ENCODE data around the gene ARSA.
"Not testable (repeated sequence)": the region's sequence is repeated elsewhere in the genome, so short reads cannot be mapped to it uniquely, and the experiment has no call there.

Gene ARSA

DNA sequence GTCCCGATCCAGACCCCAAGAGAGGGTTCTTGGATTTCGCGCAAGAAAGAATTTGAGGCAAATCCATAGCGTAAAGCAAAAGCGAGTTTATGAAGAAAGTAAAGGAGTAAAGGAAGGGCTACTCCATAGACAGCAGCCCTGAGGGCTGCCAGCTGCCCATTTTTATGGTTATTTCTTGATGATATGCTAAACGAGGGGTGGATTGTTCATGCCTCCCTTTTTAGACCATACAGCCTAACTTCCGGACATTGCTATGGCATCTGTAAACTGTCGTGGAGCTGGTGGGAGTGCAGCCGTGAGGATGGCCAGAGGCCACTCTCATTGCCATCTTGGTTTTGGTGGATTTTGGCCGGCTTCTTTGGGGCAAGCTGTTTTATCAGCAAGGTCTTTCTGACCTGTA is 25.3 kb upstream of the ARSA start:
- Histone ChIP-seq H3K27ac (ENCODE audit: low read depth, low read length, severe bottlenecking) (no peak overlapping the region), H3K36me3 (ENCODE audit: control insufficient read depth, insufficient read depth, low read length) (no peaks in the 10 kb centered on the region), H3K9me3 (ENCODE audit: control insufficient read depth, low read length) (peaks cover 14% of the 10 kb centered on the region), H3K4me3 (ENCODE audit: extremely low read depth, insufficient read depth, low read length, poor library complexity, severe bottlenecking) (no peak overlapping the region), H3K4me1 (ENCODE audit: control insufficient read depth, insufficient read depth, low read length, poor library complexity, severe bottlenecking) (peaks cover 14% of the 10 kb centered on the region)
- 95 to 96% methylated on average over 8 to 9 of the region's 10 CpGs for WGBS, 2 experiments (ENCODE audit: insufficient coverage in 2 of 2)

DNA sequence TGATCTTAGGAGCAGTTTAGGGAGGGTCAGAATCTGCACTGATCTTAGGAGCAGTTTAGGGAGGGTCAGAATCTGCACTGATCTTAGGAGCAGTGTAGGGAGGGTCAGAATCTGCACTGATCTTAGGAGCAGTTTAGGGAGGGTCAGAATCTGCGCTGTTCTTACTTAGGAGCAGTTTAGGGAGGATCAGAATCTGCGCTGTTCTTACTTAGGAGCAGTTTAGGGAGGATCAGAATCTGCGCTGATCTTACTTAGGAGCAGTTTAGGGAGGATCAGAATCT is 15.8 kb upstream of the ARSA start:
- not testable (repeated sequence) for H3K9me3 ChIP-seq (ENCODE audit: control insufficient read depth, low read length); H3K27ac ChIP-seq (ENCODE audit: low read depth, low read length, severe bottlenecking); H3K36me3 ChIP-seq (ENCODE audit: control insufficient read depth, insufficient read depth, low read length); H3K4me3 ChIP-seq (ENCODE audit: extremely low read depth, insufficient read depth, low read length, poor library complexity, severe bottlenecking)
- WGBS, 2 experiments (ENCODE audit: insufficient coverage in 2 of 2) = 61 to 74% methylated on average over 2 to 3 of the region's 3 CpGs
- H3K4me1 ChIP-seq (ENCODE audit: control insufficient read depth, insufficient read depth, low read length, poor library complexity, severe bottlenecking) = peaks cover 12% of the 10 kb centered on the region

- H3K27ac ChIP-seq (ENCODE audit: low read depth, low read length, severe bottlenecking); H3K36me3 ChIP-seq (ENCODE audit: control insufficient read depth, insufficient read depth, low read length); H3K4me3 ChIP-seq (ENCODE audit: extremely low read depth, insufficient read depth, low read length, poor library complexity, severe bottlenecking); H3K9me3 ChIP-seq (ENCODE audit: control insufficient read depth, low read length): not testable (repeated sequence)
- H3K4me1 ChIP-seq (ENCODE audit: control insufficient read depth, insufficient read depth, low read length, poor library complexity, severe bottlenecking) = peaks cover 12% of the 10 kb centered on the region
- WGBS, 2 experiments (ENCODE audit: insufficient coverage in 2 of 2) = 94 to 95% methylated on average over 17 of the region's 17 CpGs
These were observed 15.3 kb upstream of the ARSA start for GRCh38 chr22:50643021-50643820.

DNA sequence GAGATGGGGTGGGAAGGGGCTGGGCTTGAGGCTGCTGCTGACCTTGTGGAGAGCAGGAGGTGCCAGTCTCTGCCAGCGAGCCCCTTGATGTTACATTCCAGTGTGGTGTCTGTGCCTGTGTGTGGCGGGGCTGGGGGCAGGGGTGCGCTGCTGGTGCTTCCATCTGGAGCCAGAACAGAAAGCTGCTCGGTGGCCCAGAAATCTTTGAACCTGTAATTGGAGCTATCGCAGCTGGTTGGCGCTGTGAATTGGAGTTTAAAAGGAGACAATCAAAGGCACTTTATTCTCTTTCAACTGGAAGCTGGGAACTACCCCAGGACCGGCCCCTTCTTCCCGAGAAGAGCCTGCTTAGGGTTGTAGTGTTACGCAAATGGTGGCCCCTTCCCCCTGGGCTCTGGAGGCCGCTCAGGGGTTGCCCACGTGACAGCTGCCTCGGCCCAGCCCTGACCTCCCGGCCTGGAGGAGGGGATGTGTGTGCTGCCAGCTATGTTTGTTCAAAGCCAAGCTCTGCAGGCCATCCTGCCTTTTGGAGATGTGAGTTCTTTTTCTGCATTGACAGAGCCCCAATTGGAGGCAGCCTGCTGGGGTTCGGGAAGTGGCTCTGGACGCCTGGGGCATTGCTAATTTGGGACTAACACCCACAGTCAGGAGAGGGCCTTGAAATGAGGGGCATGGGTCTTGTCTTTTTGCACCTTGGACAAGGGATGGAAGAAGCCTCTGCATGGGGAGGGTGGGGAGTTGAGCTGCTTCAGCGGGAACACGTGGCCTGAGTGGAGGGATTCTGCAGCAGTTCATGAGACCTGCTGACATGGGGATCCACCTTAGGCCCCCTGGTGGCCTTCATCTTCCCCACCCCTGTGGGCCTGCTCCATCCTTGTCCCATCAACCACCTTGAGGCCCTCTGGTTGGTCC is 14.0 kb upstream of the ARSA start:
- Histone ChIP-seq H3K27ac (ENCODE audit: low read depth, low read length, severe bottlenecking) (peak overlapping the region; percentile 46), H3K9me3 (ENCODE audit: control insufficient read depth, low read length) (peaks cover 9% of the 10 kb centered on the region), H3K4me1 (ENCODE audit: control insufficient read depth, insufficient read depth, low read length, poor library complexity, severe bottlenecking) (peaks cover 12% of the 10 kb centered on the region), H3K36me3 (ENCODE audit: control insufficient read depth, insufficient read depth, low read length) (no peaks in the 10 kb centered on the region), H3K4me3 (ENCODE audit: extremely low read depth, insufficient read depth, low read length, poor library complexity, severe bottlenecking) (no peak overlapping the region)
- 19 to 40% methylated on average over 9 to 16 of the region's 17 CpGs for WGBS, 2 experiments (ENCODE audit: insufficient coverage in 2 of 2)

DNA sequence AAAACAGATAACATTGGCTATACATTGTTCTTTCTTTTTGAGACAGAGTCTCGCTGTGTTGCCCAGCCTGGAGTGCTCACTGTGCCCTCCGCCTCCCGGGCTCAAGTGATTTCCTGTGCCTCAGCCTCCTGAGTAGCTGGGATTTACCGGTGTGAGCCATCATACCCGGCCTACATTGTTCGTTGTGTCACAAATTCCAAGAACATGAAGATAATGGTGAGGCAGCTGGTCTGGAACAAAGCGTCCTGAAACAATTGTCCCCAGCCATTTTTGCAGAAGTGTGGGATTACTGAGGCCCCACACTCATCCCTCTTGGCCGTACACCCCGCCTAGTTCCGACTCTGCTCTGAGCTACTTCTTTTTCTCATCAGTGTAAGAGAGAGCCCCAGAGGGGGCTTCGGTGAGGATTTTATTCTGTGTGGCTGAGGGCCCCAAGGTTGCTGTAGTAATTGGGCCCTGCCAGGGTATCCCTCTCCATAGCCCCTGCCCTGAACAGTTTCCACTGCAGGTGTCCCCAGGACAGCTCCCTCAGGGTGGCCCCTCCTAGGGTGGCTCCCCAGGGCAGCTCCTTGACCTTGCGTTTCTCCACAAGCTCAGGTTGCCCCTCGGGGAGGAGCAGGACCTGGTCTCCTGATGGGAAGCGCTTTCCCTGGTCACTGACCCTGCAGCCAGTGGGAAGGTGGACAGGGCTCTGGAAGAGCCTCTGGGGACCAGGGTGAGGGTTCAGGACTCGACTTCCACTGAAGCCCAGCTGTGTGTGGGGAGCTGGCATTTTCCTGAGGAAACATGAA is 13.1 kb upstream of the ARSA start:
- peaks cover 7% of the 10 kb centered on the region for H3K9me3 ChIP-seq (ENCODE audit: control insufficient read depth, low read length)
- 89% methylated on average over 10 to 12 of the region's 15 CpGs for WGBS, 2 experiments (ENCODE audit: insufficient coverage in 2 of 2)
- no peaks in the 10 kb centered on the region for H3K36me3 ChIP-seq (ENCODE audit: control insufficient read depth, insufficient read depth, low read length)
- H3K4me1 ChIP-seq (ENCODE audit: control insufficient read depth, insufficient read depth, low read length, poor library complexity, severe bottlenecking) = peaks cover 12% of the 10 kb centered on the region
- no peak overlapping the region for H3K4me3 ChIP-seq (ENCODE audit: extremely low read depth, insufficient read depth, low read length, poor library complexity, severe bottlenecking)
- no peak overlapping the region for H3K27ac ChIP-seq (ENCODE audit: low read depth, low read length, severe bottlenecking)

GRCh38 chr22:50640296-50640695 is 12.3 kb upstream of the ARSA start:
- 93 to 97% methylated on average over 8 to 10 of the region's 12 CpGs for WGBS, 2 experiments (ENCODE audit: insufficient coverage in 2 of 2)
- H3K4me3 ChIP-seq (ENCODE audit: extremely low read depth, insufficient read depth, low read length, poor library complexity, severe bottlenecking); H3K27ac ChIP-seq (ENCODE audit: low read depth, low read length, severe bottlenecking); H3K9me3 ChIP-seq (ENCODE audit: control insufficient read depth, low read length); H3K36me3 ChIP-seq (ENCODE audit: control insufficient read depth, insufficient read depth, low read length): not testable (repeated sequence)
- H3K4me1 ChIP-seq (ENCODE audit: control insufficient read depth, insufficient read depth, low read length, poor library complexity, severe bottlenecking) = peaks cover 12% of the 10 kb centered on the region

- 89 to 92% methylated on average over 8 to 10 of the region's 11 CpGs for WGBS, 2 experiments (ENCODE audit: insufficient coverage in 2 of 2)
- Histone ChIP-seq H3K36me3 (ENCODE audit: control insufficient read depth, insufficient read depth, low read length) (no peaks in the 10 kb centered on the region), H3K4me1 (ENCODE audit: control insufficient read depth, insufficient read depth, low read length, poor library complexity, severe bottlenecking) (no peaks in the 10 kb centered on the region), H3K9me3 (ENCODE audit: control insufficient read depth, low read length) (no peaks in the 10 kb centered on the region), H3K27ac (ENCODE audit: low read depth, low read length, severe bottlenecking) (no peak overlapping the region), H3K4me3 (ENCODE audit: extremely low read depth, insufficient read depth, low read length, poor library complexity, severe bottlenecking) (no peak overlapping the region)
These were observed 7.6 kb upstream of the ARSA start for GRCh38 chr22:50635591-50635990.

DNA sequence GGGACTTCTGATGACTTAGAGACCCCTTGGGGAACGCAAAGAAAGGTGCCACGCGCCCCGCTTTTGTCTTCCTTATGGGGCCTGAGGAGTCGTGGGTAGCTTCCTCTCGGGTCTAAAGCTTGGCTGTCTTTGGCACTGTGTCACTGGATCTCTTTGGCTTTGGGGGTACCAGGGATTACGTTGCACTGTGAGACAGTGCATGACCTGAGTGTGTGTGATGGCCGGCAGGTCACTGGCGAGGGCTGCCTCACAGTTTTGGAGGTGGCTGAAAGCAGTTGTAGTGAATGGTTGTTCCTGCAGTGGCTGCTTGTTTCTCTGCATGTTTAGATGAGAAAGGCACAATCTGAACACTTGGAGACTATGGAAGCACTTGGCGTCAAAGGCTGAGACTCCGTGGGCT is 5.8 kb upstream of the ARSA start:
- no peaks in the 10 kb centered on the region for H3K36me3 ChIP-seq (ENCODE audit: control insufficient read depth, insufficient read depth, low read length)
- H3K9me3 ChIP-seq (ENCODE audit: control insufficient read depth, low read length) = no peaks in the 10 kb centered on the region
- no peak overlapping the region for H3K27ac ChIP-seq (ENCODE audit: low read depth, low read length, severe bottlenecking)
- WGBS, 2 experiments (ENCODE audit: insufficient coverage in 2 of 2) = 88 to 95% methylated on average over 9 to 11 of the region's 11 CpGs
- H3K4me3 ChIP-seq (ENCODE audit: extremely low read depth, insufficient read depth, low read length, poor library complexity, severe bottlenecking) = no peak overlapping the region
- peaks cover 1% of the 10 kb centered on the region for H3K4me1 ChIP-seq (ENCODE audit: control insufficient read depth, insufficient read depth, low read length, poor library complexity, severe bottlenecking)

GRCh38 chr22:50633086-50633485 is 5.1 kb upstream of the ARSA start:
- WGBS, 2 experiments (ENCODE audit: insufficient coverage in 2 of 2) = 98% methylated on average over 4 of the region's 5 CpGs

GRCh38 chr22:50630376-50630775 is 2.4 kb upstream of the ARSA start:
- H3K27ac ChIP-seq (ENCODE audit: low read depth, low read length, severe bottlenecking) = no peak overlapping the region
- no peak overlapping the region for H3K4me3 ChIP-seq (ENCODE audit: extremely low read depth, insufficient read depth, low read length, poor library complexity, severe bottlenecking)
- WGBS, 2 experiments (ENCODE audit: insufficient coverage in 2 of 2) = 91 to 92% methylated on average over 2 to 5 of the region's 5 CpGs

More at GRCh38 chr22:50633086-50633485, 5.1 kb upstream of the ARSA start:
- Histone ChIP-seq H3K4me3 (ENCODE audit: extremely low read depth, insufficient read depth, low read length, poor library complexity, severe bottlenecking) (no peak overlapping the region), H3K36me3 (ENCODE audit: control insufficient read depth, insufficient read depth, low read length) (no peaks in the 10 kb centered on the region), H3K4me1 (ENCODE audit: control insufficient read depth, insufficient read depth, low read length, poor library complexity, severe bottlenecking) (peaks cover 5% of the 10 kb centered on the region), H3K27ac (ENCODE audit: low read depth, low read length, severe bottlenecking) (no peak overlapping the region), H3K9me3 (ENCODE audit: control insufficient read depth, low read length) (no peaks in the 10 kb centered on the region)

More at GRCh38 chr22:50630376-50630775, 2.4 kb upstream of the ARSA start:
- no peaks in the 10 kb centered on the region for H3K9me3 ChIP-seq (ENCODE audit: control insufficient read depth, low read length)
- peaks cover 5% of the 10 kb centered on the region for H3K36me3 ChIP-seq (ENCODE audit: control insufficient read depth, insufficient read depth, low read length)
- H3K4me1 ChIP-seq (ENCODE audit: control insufficient read depth, insufficient read depth, low read length, poor library complexity, severe bottlenecking) = peaks cover 8% of the 10 kb centered on the region

Data from mesodermal cell (in vitro differentiated cells).